Measurements from ENCODE around the gene EHMT2.

EHMT2 gene

GRCh38 chr6:31851485-31851832, 46.0 kb downstream of the EHMT2 start:
- CTCF ChIA-PET, result no interaction called here
- POLR2A ChIA-PET, result interaction anchor here (1.2 to 1.5 kb wide), 3 partner anchors 11 to 24 kb away, joined by 4 to 10 read pairs (median 7); partner anchors contain the start of genes HSPA1B and NEU1

DNA sequence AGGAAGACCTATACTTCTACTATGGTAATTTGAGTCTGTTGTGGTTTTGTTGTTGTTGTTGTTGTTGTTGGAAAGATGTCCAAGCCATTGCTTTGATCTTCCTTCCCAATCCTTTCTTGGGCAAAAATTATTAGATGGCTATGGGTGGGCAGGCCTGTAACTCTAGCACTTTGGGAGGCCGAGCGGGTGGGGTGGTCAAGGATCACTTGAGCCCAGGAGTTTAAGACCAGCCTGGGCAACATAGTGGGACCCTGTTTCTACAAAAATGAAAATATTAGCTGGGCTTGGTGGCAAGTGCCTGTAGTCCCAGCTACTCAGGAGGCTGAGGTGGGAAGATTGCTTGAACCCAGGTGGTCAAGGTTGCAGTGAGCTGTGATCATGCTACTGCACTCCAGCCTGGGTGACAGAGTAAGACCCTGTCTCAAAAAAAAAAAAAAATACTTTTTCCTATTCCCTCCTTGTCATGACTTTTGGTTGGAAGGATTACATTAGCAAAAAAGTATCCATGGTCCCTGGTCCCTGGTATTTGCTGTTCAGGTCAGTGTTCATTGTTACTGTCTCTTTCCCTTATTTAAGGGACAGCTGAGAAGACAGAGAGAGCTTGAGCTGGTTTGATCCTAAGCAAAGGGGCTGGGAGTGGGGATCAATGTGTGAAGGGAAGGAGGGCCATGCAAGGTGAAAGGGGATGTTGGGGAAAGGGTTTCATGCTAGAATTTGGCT, 46.6 kb downstream of the EHMT2 start:
- no peak for TF ChIP-seq ZNF473 (tag by site-specific recombination; IDR thresholded peaks at IDR 0.05)
- 0 out of 2 replicates have a peak, but pooled peaks have one; percentile 15 for TF ChIP-seq ZBTB20 (tag by site-specific recombination; IDR thresholded peaks at IDR 0.05)
- ChIA-PET CTCF (no interaction called here), POLR2A (interaction anchor here (0.7 kb wide), 1 partner anchor 164 kb away, joined by 4 read pairs; no protein-coding TSS in a partner anchor)
- H3K36me3 ChIP-seq (ENCODE audit: control insufficient read depth in 2 of 2, insufficient read depth in 1 of 2, low read length in 2 of 2), result peaks cover 0 to 4% of the 10 kb centered on the region in 2 experiments; a peak in 2 of 3 replicates
- no peaks in the 10 kb centered on the region for H3K4me1 ChIP-seq (ENCODE audit: control insufficient read depth, insufficient read depth, low read length)
- H3K27ac ChIP-seq (ENCODE audit: extremely low read depth, low read depth, low read length), result no peak overlapping the region
- no peaks in the 10 kb centered on the region for H3K9me3 ChIP-seq (ENCODE audit: control insufficient read depth, insufficient read depth, low read depth, low read length)
- H3K4me3 ChIP-seq (ENCODE audit: low read depth, low read length), result no peak overlapping the region

More at GRCh38 chr6:31851485-31851832, 46.0 kb downstream of the EHMT2 start:
- no peak overlapping the region for H3K4me3 ChIP-seq (ENCODE audit: low read depth, low read length)
- TF ChIP-seq ZNF529 (tag by site-specific recombination; IDR thresholded peaks at IDR 0.05; ENCODE audit: insufficient replicate concordance) (no peak), KLF8 (tag by site-specific recombination; IDR thresholded peaks at IDR 0.05) (no peak), ZIC2 (tag by site-specific recombination; IDR thresholded peaks at IDR 0.05) (no peak), ZFP69B (tag by site-specific recombination; IDR thresholded peaks at IDR 0.05) (no peak), ZNF785 (tag by site-specific recombination; IDR thresholded peaks at IDR 0.05) (no peak), ZNF768 (tag by site-specific recombination; IDR thresholded peaks at IDR 0.05) (no peak), ZNF214 (tag by site-specific recombination; IDR thresholded peaks at IDR 0.05; ENCODE audit: borderline replicate concordance) (no peak), KLF17 (tag by site-specific recombination; IDR thresholded peaks at IDR 0.05) (no peak), ZNF140 (tag by site-specific recombination; IDR thresholded peaks at IDR 0.05) (no peak), ZNF837 (tag by site-specific recombination; IDR thresholded peaks at IDR 0.05) (no peak), ZNF423 (tag by site-specific recombination; IDR thresholded peaks at IDR 0.05) (no peak), ZNF560 (tag by site-specific recombination; IDR thresholded peaks at IDR 0.05; ENCODE audit: borderline replicate concordance) (no peak), ZNF658 (tag by site-specific recombination; IDR thresholded peaks at IDR 0.05) (no peak), ZSCAN5A (tag by site-specific recombination; IDR thresholded peaks at IDR 0.05) (no peak)
- TF ChIP-seq, protein P1, sequence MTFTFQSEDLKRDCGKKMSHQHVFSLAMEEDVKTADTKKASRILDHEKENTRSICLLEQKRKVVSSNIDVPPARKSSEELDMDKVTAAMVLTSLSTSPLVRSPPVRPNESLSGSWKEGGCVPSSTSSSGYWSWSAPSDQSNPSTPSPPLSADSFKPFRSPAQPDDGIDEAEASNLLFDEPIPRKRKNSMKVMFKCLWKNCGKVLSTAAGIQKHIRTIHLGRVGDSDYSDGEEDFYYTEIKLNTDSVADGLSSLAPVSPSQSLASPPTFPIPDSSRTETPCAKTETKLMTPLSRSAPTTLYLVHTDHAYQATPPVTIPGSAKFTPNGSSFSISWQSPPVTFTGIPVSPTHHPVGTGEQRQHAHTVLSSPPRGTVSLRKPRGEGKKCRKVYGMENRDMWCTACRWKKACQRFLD (tag by site-specific recombination; IDR thresholded peaks at IDR 0.05), result no peak
- TF ChIP-seq, protein P2, sequence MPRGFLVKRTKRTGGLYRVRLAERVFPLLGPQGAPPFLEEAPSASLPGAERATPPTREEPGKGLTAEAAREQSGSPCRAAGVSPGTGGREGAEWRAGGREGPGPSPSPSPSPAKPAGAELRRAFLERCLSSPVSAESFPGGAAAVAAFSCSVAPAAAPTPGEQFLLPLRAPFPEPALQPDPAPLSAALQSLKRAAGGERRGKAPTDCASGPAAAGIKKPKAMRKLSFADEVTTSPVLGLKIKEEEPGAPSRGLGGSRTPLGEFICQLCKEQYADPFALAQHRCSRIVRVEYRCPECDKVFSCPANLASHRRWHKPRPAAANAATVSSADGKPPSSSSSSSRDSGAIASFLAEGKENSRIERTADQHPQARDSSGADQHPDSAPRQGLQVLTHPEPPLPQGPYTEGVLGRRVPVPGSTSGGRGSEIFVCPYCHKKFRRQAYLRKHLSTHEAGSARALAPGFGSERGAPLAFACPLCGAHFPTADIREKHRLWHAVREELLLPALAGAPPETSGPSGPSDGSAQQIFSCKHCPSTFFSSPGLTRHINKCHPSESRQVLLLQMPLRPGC (tag by site-specific recombination; IDR thresholded peaks at IDR 0.05), result no peak
- no peaks in the 10 kb centered on the region for H3K9me3 ChIP-seq (ENCODE audit: control insufficient read depth, insufficient read depth, low read depth, low read length)
- H3K36me3 ChIP-seq (ENCODE audit: control insufficient read depth in 2 of 2, insufficient read depth in 1 of 2, low read length in 2 of 2), result peaks cover 0 to 4% of the 10 kb centered on the region in 2 experiments; a peak in 2 of 3 replicates
- no peaks in the 10 kb centered on the region for H3K4me1 ChIP-seq (ENCODE audit: control insufficient read depth, insufficient read depth, low read length)
- no peak overlapping the region for H3K27ac ChIP-seq (ENCODE audit: extremely low read depth, low read depth, low read length)
